ENCODE data around the gene AQP7.
"Not testable (repeated sequence)": the region's sequence is repeated elsewhere in the genome, so short reads cannot be mapped to it uniquely, and the experiment has no call there.

The AQP7 gene

GRCh38 chr9:33402371-33402770, at the start of gene AQP7:
TSS of gene AQP7 (minus strand) at chr9:33402568. CDS start at chr9:33401262, 1,306 bp downstream.
- not testable (repeated sequence) for DNase-seq

- TF ChIP-seq POLR2A (IDR thresholded peaks at IDR 0.05; ENCODE audit: low read length) (no peak), GATA1 (IDR thresholded peaks at IDR 0.05; ENCODE audit: low read depth, low read length) (no peak)
- DNase-seq, result no peak
These were observed 48.3 kb upstream of the AQP7 start for GRCh38 chr9:33450621-33451146.

- TF ChIP-seq POLR2A (IDR thresholded peaks at IDR 0.05; ENCODE audit: low read length), result no peak
- TF ChIP-seq GATA1 (IDR thresholded peaks at IDR 0.05; ENCODE audit: low read depth, low read length), result no peak
- DNase-seq, result no peak
These were observed 47.3 kb upstream of the AQP7 start for GRCh38 chr9:33449715-33450114.

- DNase-seq, result no peak
- no peak for TF ChIP-seq POLR2A (IDR thresholded peaks at IDR 0.05; ENCODE audit: low read length)
- no peak for TF ChIP-seq GATA1 (IDR thresholded peaks at IDR 0.05; ENCODE audit: low read depth, low read length)
These were observed 45.6 kb upstream of the AQP7 start for GRCh38 chr9:33447799-33448553.

- no peak for TF ChIP-seq GATA1 (IDR thresholded peaks at IDR 0.05; ENCODE audit: low read depth, low read length)
- TF ChIP-seq POLR2A (IDR thresholded peaks at IDR 0.05; ENCODE audit: low read length), result peak; percentile 68
- peak; percentile 84 to 86 for DNase-seq
These were observed 44.8 kb upstream of the AQP7 start, which contains the start of gene AQP3 for GRCh38 chr9:33446946-33447798. TSS of gene AQP3 (minus strand) at chr9:33447593. CDS start at chr9:33447530, 63 bp downstream.

- TF ChIP-seq POLR2A (IDR thresholded peaks at IDR 0.05; ENCODE audit: low read length), result no peak
- TF ChIP-seq GATA1 (IDR thresholded peaks at IDR 0.05; ENCODE audit: low read depth, low read length), result no peak
- DNase-seq, result peak; percentile 55 to 67
These were observed 44.0 kb upstream of the AQP7 start for GRCh38 chr9:33446240-33446945.

- TF ChIP-seq GATA1 (IDR thresholded peaks at IDR 0.05; ENCODE audit: low read depth, low read length) (no peak), POLR2A (IDR thresholded peaks at IDR 0.05; ENCODE audit: low read length) (no peak)
- DNase-seq, result peak; percentile 77 to 85
These were observed 43.2 kb upstream of the AQP7 start for GRCh38 chr9:33445389-33446239.

- TF ChIP-seq POLR2A (IDR thresholded peaks at IDR 0.05; ENCODE audit: low read length), result no peak
- TF ChIP-seq GATA1 (IDR thresholded peaks at IDR 0.05; ENCODE audit: low read depth, low read length), result no peak
- DNase-seq, result peak in 1 of 2 experiments; percentile 20
These were observed 41.2 kb upstream of the AQP7 start for GRCh38 chr9:33443464-33444154.

GRCh38 chr9:33443047-33443446, 40.7 kb upstream of the AQP7 start:
- TF ChIP-seq POLR2A (IDR thresholded peaks at IDR 0.05; ENCODE audit: low read length) (no peak), GATA1 (IDR thresholded peaks at IDR 0.05; ENCODE audit: low read depth, low read length) (no peak)

GRCh38 chr9:33442125-33442524, 39.8 kb upstream of the AQP7 start:
- TF ChIP-seq POLR2A (IDR thresholded peaks at IDR 0.05; ENCODE audit: low read length) (no peak), GATA1 (IDR thresholded peaks at IDR 0.05; ENCODE audit: low read depth, low read length) (no peak)

More at GRCh38 chr9:33443047-33443446, 40.7 kb upstream of the AQP7 start:
- no peak for DNase-seq

GRCh38 chr9:33440609-33441008, 38.2 kb upstream of the AQP7 start:
- DNase-seq, result no peak
- TF ChIP-seq GATA1 (IDR thresholded peaks at IDR 0.05; ENCODE audit: low read depth, low read length), result no peak
- no peak for TF ChIP-seq POLR2A (IDR thresholded peaks at IDR 0.05; ENCODE audit: low read length)

More at GRCh38 chr9:33442125-33442524, 39.8 kb upstream of the AQP7 start:
- DNase-seq, result no peak

- TF ChIP-seq POLR2A (IDR thresholded peaks at IDR 0.05; ENCODE audit: low read length) (peak; percentile 21), GATA1 (IDR thresholded peaks at IDR 0.05; ENCODE audit: low read depth, low read length) (no peak)
- no peak for DNase-seq
These were observed 37.8 kb upstream of the AQP7 start for GRCh38 chr9:33440204-33440603.

Data from erythroblast (primary cell).